ENCODE data around the gene SDK1.

The SDK1 gene

DNA sequence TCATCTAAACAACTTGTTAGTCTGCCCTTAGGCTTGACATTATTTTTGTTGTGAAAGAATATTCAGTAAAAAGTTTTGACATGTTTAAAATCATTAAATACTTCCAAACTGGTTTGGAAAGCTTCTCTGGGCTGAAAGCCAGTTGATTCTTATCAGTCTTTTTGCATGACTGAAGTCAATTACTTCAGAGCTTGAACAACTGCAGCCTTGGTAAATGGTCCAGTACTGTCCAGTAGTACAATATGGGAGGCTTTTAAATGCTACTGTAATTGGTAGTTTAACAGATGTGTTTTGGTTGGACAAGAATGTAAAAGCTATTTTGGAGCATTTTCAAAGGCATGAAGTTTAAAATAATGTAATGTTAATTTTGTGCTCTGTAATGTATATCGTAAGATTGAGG, 103.4 kb downstream of the SDK1 start:
- peak; percentile 50 for DNase-seq (ENCODE audit: low spot score)

DNA sequence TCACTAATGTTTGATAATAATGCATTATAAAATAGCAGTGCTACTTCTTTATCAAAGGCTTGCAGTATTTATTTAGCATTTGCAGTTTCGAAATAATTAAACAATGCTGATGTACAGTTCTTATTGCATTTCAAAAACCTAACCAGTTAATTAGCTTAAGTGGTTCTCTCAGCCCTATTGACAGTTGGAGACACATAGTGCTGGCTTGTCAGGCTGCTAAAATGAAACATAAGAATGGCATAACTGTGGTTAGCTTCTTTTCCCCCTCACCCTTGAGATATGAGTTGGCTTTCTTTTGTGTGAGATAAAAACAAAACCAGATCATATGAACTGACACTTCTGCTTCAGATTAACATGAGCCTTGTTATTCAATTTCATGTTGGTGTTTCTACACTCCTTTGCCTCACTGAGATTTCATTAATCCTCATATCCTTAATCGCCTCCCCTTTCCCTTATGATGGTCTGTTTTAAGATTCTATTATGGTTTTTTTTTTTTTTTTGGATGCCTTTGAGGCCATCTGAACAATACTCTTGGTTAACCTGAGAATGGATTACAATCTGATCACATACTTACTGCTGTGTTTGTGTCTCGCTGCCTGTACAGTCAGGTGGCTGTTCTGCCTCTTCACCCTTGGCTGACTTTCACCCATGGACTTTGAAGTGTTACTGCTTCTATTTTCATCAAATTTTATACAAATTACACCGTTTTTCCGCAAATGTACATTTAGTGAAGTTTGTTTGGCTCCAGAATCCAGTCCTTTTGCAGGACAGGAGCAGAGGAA, 108.0 kb downstream of the SDK1 start:
- no peak for DNase-seq (ENCODE audit: low spot score)

DNA sequence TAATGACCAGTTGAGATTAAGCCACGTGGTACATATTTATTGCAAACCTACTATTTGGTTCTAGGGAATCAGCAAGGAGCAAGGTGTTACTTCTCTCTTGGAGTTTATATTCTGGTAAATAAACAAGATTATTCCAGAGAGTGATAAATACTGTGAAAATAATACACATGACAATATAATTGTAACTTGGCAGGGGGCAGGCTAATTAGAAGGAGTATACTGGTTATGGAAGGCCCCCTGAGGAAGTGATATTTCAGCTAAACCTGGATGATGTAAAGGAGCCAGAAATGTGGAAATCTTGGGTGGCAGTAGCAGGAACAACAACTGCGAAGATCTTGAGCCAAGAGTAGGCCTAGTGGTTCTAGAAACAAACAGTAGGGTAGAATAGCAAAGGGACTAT, 111.8 kb downstream of the SDK1 start:
- DNase-seq (ENCODE audit: low spot score) = no peak

DNA sequence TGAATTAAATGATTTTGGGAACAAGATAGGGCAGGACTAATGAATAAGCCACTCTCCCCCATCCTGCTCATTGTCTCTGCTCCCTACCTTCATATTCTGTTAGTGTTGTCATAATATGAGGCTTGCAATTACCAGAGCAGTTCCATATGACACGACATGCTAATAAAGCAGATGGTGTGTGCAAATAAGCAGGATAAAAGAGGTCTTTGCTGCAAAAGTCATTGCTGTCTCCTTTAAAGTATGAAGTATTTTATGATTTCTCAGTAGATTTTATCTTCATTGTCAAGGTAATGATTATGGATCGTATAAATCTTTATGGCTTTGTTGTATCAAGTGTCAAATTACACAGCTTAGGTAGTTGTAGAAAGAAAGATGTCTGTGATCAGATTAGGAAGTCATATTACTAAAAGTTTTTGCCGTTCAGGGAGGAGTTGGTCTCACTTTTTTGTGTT, 114.8 kb downstream of the SDK1 start:
- no peak for DNase-seq (ENCODE audit: low spot score)

DNA sequence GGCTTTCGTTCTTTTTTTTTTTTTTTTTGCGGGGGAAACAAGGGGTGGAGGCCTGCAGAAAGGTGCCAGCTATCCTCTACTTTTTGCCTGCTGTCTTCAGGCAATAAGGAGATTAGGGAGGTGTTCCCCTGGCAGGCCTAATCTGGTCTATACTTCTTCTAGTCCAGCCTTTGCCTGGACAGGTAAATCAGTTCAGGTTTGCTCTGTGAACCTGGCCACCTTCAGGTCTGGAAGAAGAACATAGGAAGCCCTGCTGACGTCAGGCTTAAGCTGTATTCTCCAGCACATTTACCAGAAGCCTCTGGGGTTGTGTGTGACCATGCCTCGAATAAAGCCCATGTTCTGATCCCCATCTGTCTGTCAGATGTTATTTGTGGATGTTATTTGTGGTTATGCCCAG, 115.4 kb downstream of the SDK1 start:
- DNase-seq (ENCODE audit: low spot score) = no peak

DNA sequence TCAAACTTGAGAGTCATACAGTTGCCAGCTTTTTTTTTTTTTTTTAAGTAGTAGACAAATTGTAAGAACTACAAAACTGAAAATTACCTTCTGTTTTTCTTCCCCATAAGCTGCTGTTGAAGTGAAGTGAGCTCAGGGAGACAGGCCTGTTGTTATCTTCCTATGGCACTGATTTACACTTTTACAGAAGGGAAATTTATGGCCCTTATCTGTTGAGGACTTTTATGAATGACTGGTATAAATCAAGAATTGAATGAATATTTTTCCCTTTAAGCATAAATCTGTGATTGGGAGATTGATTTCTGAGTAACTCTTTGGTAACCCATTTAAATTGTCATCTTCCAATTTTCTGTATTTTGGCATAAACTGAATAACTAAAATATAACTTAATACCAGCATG, 124.0 kb downstream of the SDK1 start:
- no peak for DNase-seq (ENCODE audit: low spot score)

DNA sequence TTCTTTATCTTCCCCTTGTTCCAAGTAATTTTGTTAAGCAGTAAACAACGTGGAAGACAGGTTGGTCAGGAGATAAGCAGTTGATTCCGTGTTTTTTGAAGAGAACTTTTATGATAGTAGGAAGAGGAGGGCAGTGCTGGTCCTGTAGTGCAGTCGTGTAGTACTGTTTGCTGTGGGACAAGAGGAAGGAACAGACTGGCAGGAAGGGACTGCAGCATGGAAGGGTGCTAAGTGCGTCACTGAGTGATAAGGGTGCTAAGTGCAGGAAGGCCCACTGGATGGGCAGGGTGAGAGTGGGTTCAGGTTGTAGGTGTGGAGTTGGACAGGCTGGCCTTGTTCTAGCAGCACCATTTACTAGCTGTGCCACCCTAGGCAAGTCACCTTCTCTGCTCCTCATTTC, 125.0 kb downstream of the SDK1 start:
- no peak for DNase-seq (ENCODE audit: low spot score)

DNA sequence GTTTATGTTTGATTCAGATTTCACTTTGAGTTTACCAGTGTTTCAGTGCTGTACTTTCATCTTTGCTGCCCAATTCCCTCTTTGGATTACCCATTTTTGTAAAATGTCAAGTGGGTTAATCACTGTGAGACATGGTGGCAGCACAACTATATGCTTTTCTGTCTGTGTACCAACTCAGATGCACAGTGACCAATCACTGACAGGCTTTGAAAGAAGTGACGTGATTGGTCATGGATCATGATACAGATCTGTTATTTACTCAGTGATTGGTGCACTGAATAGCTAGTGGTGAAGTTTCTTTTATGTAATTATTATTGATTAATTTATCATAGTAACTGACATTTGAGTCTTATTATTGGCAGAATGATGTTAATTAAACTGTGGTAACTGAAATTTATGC, 126.9 kb downstream of the SDK1 start:
- no peak for DNase-seq (ENCODE audit: low spot score)

DNA sequence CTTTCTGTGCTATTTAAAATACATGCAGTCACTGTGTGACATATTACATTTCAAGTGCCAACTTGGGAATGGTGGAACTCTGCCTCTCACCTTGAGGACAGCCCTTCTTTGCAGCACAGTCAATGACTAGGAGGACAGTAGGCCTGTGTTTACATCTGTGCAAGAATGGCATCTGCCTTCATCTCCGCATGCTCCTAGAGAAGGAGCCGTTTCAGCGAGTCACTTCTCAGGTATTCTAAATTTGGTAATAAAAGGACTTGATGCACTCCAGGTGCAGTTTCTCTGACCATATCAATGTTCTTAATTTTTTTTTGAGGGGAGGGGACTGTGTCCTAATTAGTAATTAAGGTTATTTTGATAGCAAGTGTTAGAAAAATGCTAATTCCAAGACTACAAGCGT, 128.9 kb downstream of the SDK1 start:
- DNase-seq (ENCODE audit: low spot score) = no peak

DNA sequence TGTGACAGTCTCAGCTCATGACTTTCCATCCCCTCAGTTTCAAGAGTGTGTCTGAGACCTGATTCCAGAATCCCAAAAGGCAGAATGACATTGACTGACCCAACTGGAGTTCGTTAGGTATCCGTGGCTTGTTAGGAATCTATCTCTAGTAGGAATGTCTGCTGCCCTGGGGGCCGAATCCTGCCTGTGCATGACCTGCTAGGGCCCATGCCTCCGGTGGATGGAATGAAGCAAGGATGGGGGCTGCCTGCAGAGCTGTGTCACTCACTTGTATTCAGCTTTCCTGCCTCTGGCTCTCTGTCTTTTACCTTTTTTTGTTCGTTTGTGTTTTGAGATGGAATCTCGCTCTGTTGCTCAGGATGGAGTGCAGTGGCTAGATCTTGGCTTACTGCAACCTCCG, 129.5 kb downstream of the SDK1 start:
- no peak for DNase-seq (ENCODE audit: low spot score)

DNA sequence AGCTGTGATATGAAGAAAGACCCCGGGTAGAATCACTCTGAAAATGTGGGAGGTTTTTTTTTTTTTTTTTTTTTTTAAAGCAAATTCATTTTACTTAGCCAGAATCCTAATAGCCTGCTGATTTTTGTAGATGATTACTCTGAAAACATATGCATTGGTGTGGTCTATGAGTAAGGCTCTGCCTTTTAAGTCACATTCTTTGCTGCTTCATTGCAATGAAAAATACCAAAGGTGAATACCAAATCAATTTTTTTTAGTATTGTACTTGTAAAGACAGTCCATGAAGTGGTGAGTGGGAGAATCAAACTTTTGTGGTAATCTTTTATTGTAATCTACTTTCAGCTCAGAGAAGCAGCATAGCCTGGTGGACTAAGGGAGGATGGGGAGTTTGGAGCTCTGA, 130.3 kb downstream of the SDK1 start:
- DNase-seq (ENCODE audit: low spot score) = no peak

DNA sequence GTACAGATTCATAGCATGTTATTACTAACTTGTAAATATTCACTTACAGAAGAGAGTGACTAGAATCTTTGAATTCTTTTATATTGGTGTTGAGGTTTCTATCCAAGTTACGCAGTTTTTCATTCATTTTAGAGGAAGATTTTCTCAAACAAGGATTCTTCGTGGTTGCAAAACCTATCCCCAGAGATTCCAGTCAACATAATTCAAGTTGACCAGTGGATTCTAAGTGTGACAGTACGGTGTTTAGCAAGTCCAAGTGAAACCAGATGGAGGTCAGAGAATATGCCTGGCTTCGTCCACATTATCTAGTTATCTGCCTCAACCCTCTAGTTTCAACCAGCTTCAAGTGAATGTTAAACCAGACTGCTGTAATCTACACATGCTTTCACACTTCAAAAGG, 131.9 kb downstream of the SDK1 start:
- no peak for DNase-seq (ENCODE audit: low spot score)

DNA sequence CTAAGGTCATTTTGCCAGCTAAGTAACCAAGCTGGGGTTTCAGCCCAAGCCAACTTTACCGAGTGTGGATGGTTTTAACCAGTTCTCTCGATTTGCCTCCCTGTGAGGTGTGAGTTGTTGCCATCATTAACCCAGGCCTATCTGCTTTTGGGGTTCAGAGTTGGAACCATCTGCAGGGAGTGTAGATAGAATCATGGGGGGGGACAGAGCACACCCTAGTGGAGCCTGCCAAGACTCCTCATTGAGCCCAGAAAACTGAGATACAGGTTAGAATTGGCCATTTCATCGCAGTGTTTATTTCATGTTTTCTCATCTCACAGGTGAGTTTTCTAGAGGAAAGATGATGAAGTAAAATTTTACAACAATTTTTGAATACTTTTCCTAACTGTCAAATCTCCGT, 133.6 kb downstream of the SDK1 start:
- DNase-seq (ENCODE audit: low spot score) = no peak

DNA sequence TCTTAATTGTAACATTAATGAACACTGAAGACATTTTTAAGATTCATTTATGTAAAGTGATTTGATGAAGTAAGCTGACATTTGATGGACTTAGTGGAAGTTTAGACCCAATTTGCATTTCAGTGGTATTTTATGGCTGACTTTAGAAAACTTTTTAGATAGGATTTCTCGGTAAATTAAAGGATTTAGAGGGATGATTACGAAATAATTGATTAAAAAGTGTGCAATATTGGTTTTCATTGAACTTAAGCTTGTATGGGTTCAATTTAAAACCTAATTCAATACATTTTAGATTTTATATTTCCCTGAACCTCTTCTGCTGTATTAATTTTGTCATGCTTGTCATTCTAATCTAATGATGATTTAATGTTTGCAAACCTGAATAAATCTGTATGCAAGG, 135.1 kb downstream of the SDK1 start:
- DNase-seq (ENCODE audit: low spot score) = no peak

DNA sequence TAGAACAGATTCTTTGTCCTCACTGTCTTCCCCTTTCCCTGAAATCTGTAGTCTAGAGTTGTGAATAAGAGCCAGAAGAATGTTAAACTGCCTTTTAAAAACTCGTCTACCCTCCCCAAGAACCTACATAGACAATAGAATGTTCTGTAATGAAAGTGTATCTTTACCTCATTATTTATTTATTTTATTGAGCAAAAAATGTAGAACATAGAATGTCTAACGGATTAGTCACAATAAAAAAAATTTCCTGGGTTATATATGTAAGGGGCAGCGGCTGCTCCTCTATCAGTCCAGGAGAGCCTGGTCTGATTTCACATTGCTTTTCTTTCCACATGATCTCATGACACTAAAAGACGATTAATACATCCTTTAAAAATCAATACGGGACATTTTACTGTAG, 135.7 kb downstream of the SDK1 start:
- DNase-seq (ENCODE audit: low spot score) = no peak

DNA sequence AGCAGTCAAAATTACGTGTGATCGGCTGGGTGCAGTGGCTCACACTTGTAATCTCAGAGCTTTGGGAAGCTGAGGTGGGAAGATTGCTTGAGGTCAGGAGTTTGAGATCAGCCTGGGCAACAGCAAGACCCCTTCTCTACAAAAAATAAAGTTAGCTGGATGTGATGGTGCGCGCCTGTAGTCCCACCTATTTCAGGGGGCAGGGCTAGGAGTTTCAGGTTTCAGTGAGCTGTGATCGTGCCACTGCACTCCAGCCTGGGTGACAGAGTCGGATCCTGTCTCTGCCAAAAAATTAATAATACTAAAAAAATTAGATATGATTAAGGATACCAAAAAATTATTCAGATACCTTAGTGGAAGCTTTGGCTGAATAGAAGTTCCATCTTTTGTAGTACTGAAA, 136.4 kb downstream of the SDK1 start:
- DNase-seq (ENCODE audit: low spot score) = no peak

DNA sequence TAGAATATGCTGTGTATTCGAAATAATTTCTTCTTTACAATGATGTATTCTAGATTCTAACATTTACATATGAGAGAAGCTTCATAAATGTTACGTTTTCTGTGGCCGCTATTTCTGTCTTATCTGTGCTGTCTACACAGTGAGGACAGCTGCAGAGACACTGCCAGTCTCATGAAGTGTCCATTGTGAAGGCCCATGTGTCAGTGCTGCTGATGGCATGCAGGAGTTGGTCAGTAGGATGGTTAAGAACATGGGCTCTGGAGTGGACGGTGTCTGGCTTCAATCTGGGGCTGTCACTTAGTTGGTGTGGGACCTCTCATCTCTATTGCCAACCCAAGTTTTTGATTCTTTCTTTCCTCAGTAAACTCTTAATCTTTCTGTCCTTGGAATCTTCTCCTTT, 137.3 kb downstream of the SDK1 start:
- DNase-seq (ENCODE audit: low spot score) = no peak

DNA sequence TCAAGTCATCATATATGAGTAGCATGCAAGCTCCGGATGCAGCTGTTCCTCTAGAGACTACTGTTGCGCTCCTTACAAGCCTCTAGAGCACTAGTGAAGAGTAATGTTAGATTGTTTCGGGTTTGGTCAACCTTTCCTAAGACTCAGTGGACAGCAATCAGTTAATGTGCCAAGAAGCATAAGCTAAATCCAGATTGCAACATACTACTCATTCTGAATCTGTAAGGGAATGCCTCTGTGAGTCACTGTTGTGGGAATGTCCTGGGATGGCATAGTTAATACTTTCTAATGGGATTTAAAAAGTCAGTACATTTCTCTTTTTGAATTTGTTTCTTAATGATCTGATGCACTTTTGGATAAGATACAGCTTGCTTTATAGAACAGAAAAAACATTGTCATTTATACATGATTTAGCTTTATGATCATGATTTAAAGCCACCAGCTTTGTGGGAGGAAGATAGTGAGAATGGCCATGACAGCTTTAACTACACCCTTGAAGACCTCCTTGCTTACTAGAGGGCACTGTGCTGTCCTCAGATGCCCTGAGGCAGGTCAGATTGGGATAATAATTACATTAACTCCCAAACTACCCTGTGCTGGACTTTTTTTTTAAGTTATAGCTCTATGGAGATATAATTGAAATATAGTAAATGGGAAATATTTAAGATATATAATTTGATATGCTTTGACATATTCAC, 138.4 kb downstream of the SDK1 start:
- no peak for DNase-seq (ENCODE audit: low spot score)

DNA sequence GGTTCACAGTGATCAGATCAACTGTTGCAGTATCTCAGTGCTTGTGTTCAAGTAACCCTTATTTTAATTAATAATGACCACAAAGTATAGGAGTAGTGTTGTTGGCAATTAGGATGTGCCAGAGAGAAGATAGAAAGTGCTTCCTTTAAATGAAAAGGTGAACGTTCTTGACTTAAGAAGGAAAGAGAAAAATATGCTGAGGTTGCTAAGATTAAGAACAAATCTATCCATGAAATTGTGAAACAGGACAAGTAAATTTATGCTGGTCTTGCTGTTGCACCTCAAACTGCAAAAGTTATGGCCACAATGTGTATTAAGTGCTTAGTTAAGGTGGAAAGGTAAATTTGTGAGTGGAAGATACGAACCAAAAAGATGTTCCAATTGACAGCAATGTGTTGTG, 139.5 kb downstream of the SDK1 start:
- no peak for DNase-seq (ENCODE audit: low spot score)

DNA sequence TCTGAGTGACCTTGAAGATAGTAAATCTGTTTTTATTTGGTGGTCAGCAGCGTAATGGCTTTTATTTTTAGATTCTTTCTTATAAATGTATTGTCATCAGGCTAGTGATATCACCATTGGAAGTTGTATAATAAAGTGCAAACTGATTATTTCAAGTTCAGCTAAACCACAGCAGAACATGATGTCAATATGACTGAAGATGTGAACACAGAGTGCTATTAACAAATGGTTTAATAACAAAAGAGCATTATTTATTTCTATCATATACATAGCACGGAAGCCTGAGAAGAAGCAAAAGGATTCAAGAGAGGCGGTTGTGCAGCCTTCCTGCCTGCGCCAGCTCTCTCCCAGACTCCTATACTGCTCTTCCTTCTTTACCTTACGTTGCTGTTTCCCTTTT, 142.7 kb downstream of the SDK1 start:
- no peak for DNase-seq (ENCODE audit: low spot score)

DNA sequence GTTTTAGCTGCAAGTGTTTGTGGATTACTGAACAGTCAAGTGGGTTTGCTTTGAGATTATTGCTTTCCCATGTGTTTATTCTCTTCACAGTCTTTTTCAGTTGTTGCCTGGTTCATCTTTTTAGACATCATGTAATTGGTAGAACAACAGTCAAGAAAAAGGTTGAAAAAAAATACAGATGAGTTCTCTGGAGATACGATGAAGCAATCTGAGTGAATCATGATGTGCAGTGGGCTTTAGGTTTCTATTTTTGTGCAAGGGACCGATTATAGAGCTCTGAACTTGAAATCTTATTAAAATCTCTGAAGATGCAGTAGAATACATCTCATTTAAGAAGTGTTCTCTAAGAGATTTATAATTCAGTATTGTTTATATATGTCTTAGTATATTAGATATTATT, 145.7 kb downstream of the SDK1 start:
- DNase-seq (ENCODE audit: low spot score) = no peak

DNA sequence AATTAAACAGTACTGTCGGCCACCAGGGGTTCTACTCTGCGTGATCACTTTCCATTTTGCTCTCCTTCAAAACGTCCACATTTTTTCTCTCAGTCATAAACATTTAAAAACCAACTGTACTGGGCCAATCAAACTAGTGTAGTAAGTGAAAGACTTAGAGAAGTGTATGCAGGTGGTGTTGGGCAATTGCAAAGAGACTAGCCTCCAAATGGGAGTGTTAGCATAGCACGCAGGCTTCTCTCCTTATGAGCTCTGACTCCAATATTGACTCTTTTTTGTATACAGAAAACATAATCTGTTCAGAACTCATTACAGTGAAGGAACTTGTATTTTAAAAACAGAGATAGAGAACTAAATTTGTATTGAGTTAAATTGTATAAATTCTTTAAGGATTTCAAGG, 150.6 kb downstream of the SDK1 start:
- DNase-seq (ENCODE audit: low spot score) = no peak

DNA sequence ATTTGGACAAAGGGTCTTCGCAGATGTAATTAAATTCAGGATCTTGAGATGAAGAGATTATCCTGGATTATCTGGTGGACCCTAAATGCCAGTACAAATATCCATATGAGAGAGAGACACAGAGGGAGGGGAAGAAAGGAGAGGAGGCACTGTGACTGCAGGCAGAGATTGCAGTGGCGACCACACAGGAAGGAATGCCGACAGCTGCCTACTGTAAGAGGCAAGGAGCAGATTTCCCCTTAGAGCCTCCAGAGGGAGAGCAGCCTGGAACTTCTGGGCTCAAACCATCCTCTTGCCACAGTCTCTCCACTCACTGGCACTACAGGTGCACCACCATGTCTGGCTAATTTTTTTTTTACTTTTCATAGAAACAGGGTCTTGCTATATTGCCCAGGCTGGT, 152.3 kb downstream of the SDK1 start:
- no peak for DNase-seq (ENCODE audit: low spot score)
